DMS 273 (cell line): ENCODE data around the gene PLD2.
"Not testable (repeated sequence)": the region's sequence is repeated elsewhere in the genome, so short reads cannot be mapped to it uniquely, and the experiment has no call there.

Experiments
- DNase-seq: peaks from one replicate; lab custom pipeline; 2025; ENCODE audit not compliant: unreplicated experiment; lab: John Stamatoyannopoulos, UW

Gene PLD2

GRCh38 chr17:4854111-4854681 lies 47.2 kb downstream of the PLD2 start:
- peak; percentile 46 for DNase-seq

GRCh38 chr17:4856271-4856936 lies 49.5 kb downstream of the PLD2 start:
- no peak for DNase-seq

GRCh38 chr17:4856937-4857314 lies 50.0 kb downstream of the PLD2 start:
- DNase-seq = no peak

- DNase-seq = not testable (repeated sequence)
Observed at GRCh38 chr17:4857347-4857746, 50.4 kb downstream of the PLD2 start.

GRCh38 chr17:4858068-4858881 lies 51.3 kb downstream of the PLD2 start:
- DNase-seq = no peak

GRCh38 chr17:4858882-4859260 lies 51.9 kb downstream of the PLD2 start:
- no peak for DNase-seq

- no peak for DNase-seq
Observed at GRCh38 chr17:4859816-4860625, 53.1 kb downstream of the PLD2 start.

- no peak for DNase-seq
Observed at GRCh38 chr17:4860651-4861050, 53.7 kb downstream of the PLD2 start.

GRCh38 chr17:4861052-4861451 lies 54.1 kb downstream of the PLD2 start:
- no peak for DNase-seq

- DNase-seq = no peak
Observed at GRCh38 chr17:4862720-4863119, 55.8 kb downstream of the PLD2 start.

- DNase-seq = no peak
Observed at GRCh38 chr17:4863321-4863720, 56.4 kb downstream of the PLD2 start.

- DNase-seq = not testable (repeated sequence)
Observed at GRCh38 chr17:4867535-4867934, 60.6 kb downstream of the PLD2 start.

- DNase-seq = not testable (repeated sequence)
Observed at GRCh38 chr17:4869058-4869998, 62.4 kb downstream of the PLD2 start.

- no peak for DNase-seq
Observed at GRCh38 chr17:4870855-4871254, 63.9 kb downstream of the PLD2 start.

- DNase-seq = no peak
Observed at GRCh38 chr17:4872786-4873185, 65.8 kb downstream of the PLD2 start.
